ENCODE measurements around the gene KAT5. TPM values are rescaled to one million over a fixed set of nuclear protein-coding genes. Genes with fewer than 3 reads are reported as not detected.
"Not testable (repeated sequence)": the region's sequence is repeated elsewhere in the genome, so short reads cannot be mapped to it uniquely, and the experiment has no call there.

Gene KAT5
- total RNA-seq, 1 donor from 2014 or later, result 21.0 TPM

GRCh38 chr11:65764434-65764833 lies 52.4 kb downstream of the KAT5 start:
- TF ChIP-seq EZH2 (IDR thresholded peaks at IDR 0.05), result no peak
- TF ChIP-seq EZH2phosphoT487 (IDR thresholded peaks at IDR 0.05), result no peak
- no peak for TF ChIP-seq CTCF (IDR thresholded peaks at IDR 0.05)
- Mint-ChIP-seq H3K9me3 (peaks cover 5% of the 10 kb centered on the region), H3K4me3 (no peak overlapping the region), H3K4me1 (no peaks in the 10 kb centered on the region), H3K27me3 (ENCODE audit: insufficient read depth, low read depth) (peaks cover 5% of the 10 kb centered on the region), H3K27ac (no peak overlapping the region), H3K36me3 (no peaks in the 10 kb centered on the region)
- Histone ChIP-seq H3K9me3 (ENCODE audit: low read depth) (no peaks in the 10 kb centered on the region), H3K27ac (no peak overlapping the region), H3F3A (ENCODE audit: low read depth) (no peaks in the 10 kb centered on the region), H3K27me3 (no peaks in the 10 kb centered on the region), H4K20me1 (ENCODE audit: low read depth) (no peaks in the 10 kb centered on the region), H3K9ac (no peak overlapping the region), H3K79me2 (ENCODE audit: low read depth) (no peaks in the 10 kb centered on the region), H3K4me3 (no peak overlapping the region), H2AFZ (replicated peaks) (no peak overlapping the region), H3K4me2 (no peak overlapping the region), H3K36me3 (no peaks in the 10 kb centered on the region), H3K4me1 (no peaks in the 10 kb centered on the region)
- no peak for DNase-seq (ENCODE audit: low spot score)

- Mint-ChIP-seq H3K36me3 (no peaks in the 10 kb centered on the region), H3K27me3 (ENCODE audit: insufficient read depth, low read depth) (peaks cover 5% of the 10 kb centered on the region), H3K4me1 (no peaks in the 10 kb centered on the region), H3K9me3 (peaks cover 4% of the 10 kb centered on the region), H3K4me3 (no peak overlapping the region), H3K27ac (no peak overlapping the region)
- no peak overlapping the region for H3K27ac ChIP-seq
- no peaks in the 10 kb centered on the region for H3K27me3 ChIP-seq
- H3K79me2 ChIP-seq (ENCODE audit: low read depth), result no peaks in the 10 kb centered on the region
- H3K4me2 ChIP-seq, result no peak overlapping the region
- DNase-seq (ENCODE audit: low spot score), result no peak
- H3F3A ChIP-seq (ENCODE audit: low read depth), result no peaks in the 10 kb centered on the region
- H3K4me1 ChIP-seq, result no peaks in the 10 kb centered on the region
- H2AFZ ChIP-seq (replicated peaks), result no peak overlapping the region
- H3K9me3 ChIP-seq (ENCODE audit: low read depth), result no peaks in the 10 kb centered on the region
- H4K20me1 ChIP-seq (ENCODE audit: low read depth), result no peaks in the 10 kb centered on the region
- H3K9ac ChIP-seq, result no peak overlapping the region
- H3K36me3 ChIP-seq, result no peaks in the 10 kb centered on the region
- no peak overlapping the region for H3K4me3 ChIP-seq
- TF ChIP-seq EZH2phosphoT487 (IDR thresholded peaks at IDR 0.05) (no peak), EZH2 (IDR thresholded peaks at IDR 0.05) (no peak), CTCF (IDR thresholded peaks at IDR 0.05) (no peak)
Observed at GRCh38 chr11:65766535-65766934, 54.5 kb downstream of the KAT5 start.

GRCh38 chr11:65767406-65767805 lies 55.4 kb downstream of the KAT5 start:
- Mint-ChIP-seq H3K9me3 (peaks cover 3% of the 10 kb centered on the region), H3K27me3 (ENCODE audit: insufficient read depth, low read depth) (peaks cover 5% of the 10 kb centered on the region), H3K27ac (no peak overlapping the region), H3K36me3 (no peaks in the 10 kb centered on the region), H3K4me3 (no peak overlapping the region), H3K4me1 (no peaks in the 10 kb centered on the region)
- H3K9ac ChIP-seq, result no peak overlapping the region
- H4K20me1 ChIP-seq (ENCODE audit: low read depth), result no peaks in the 10 kb centered on the region
- no peak for TF ChIP-seq CTCF (IDR thresholded peaks at IDR 0.05)
- no peak for TF ChIP-seq EZH2 (IDR thresholded peaks at IDR 0.05)
- TF ChIP-seq EZH2phosphoT487 (IDR thresholded peaks at IDR 0.05), result no peak
- DNase-seq (ENCODE audit: low spot score), result no peak
- no peak overlapping the region for H3K4me2 ChIP-seq
- no peak overlapping the region for H3K4me3 ChIP-seq
- H3K36me3 ChIP-seq, result no peaks in the 10 kb centered on the region
- H3K27ac ChIP-seq, result no peak overlapping the region
- no peak overlapping the region for H2AFZ ChIP-seq (replicated peaks)
- H3K4me1 ChIP-seq, result no peaks in the 10 kb centered on the region
- no peaks in the 10 kb centered on the region for H3K27me3 ChIP-seq
- no peaks in the 10 kb centered on the region for H3K79me2 ChIP-seq (ENCODE audit: low read depth)
- no peaks in the 10 kb centered on the region for H3K9me3 ChIP-seq (ENCODE audit: low read depth)
- H3F3A ChIP-seq (ENCODE audit: low read depth), result no peaks in the 10 kb centered on the region

DNA sequence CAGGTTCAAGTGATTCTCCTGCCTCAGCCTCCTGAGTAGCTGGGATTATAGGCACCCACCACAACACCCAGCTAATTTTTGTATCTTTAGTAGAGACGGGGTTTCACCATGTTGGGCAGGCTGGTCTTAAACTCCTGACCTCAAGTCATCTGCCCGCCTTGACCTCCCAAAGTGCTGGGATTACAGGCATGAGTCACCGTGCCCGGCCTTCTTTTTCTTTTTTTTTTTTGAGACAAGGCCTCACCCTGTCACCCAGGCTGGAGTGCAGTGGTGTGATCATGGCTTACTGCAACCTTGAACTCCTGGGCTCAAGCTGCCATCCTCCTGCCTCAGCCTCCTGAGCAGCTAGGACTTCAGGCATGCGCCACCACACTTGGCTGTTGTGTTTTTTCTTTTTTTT lies 55.8 kb downstream of the KAT5 start:
- not testable (repeated sequence) for H3K27me3 ChIP-seq; H3F3A ChIP-seq (ENCODE audit: low read depth); H3K9me3 ChIP-seq (ENCODE audit: low read depth); H3K27ac ChIP-seq; H2AFZ ChIP-seq (replicated peaks); H3K4me2 ChIP-seq; H3K27ac Mint-ChIP-seq; DNase-seq (ENCODE audit: low spot score); H3K4me1 Mint-ChIP-seq; H3K4me3 Mint-ChIP-seq; H3K27me3 Mint-ChIP-seq (ENCODE audit: insufficient read depth, low read depth); H4K20me1 ChIP-seq (ENCODE audit: low read depth); H3K36me3 Mint-ChIP-seq; H3K36me3 ChIP-seq; H3K9me3 Mint-ChIP-seq; H3K4me1 ChIP-seq; H3K9ac ChIP-seq; H3K79me2 ChIP-seq (ENCODE audit: low read depth); H3K4me3 ChIP-seq

Small RNA genes lying within 50 kb of the gene (small RNA-seq; reads per million reads assigned to genes)
- not detected for gene RN7SL309P

Other genes with a start within 250 kb of the KAT5 start
- gene MALAT1, start 213.2 kb upstream of the KAT5 start, total RNA-seq (ENCODE audit: low replicate concordance), result 5,397 and 9,030 TPM in 2 replicates
- gene SCYL1, start 187.2 kb upstream of the KAT5 start, total RNA-seq (ENCODE audit: low replicate concordance), result 16.9 and 45.2 TPM in 2 replicates
- 1.2 and 6.1 TPM in 2 replicates for gene LTBP3, start 153.9 kb upstream of the KAT5 start, total RNA-seq (ENCODE audit: low replicate concordance)
- 15.5 and 34.0 TPM in 2 replicates for gene ZNRD2, start 141.8 kb upstream of the KAT5 start, total RNA-seq (ENCODE audit: low replicate concordance)
- 11.7 and 27.8 TPM in 2 replicates for gene FAM89B, start 139.7 kb upstream of the KAT5 start, total RNA-seq (ENCODE audit: low replicate concordance)
- 4.7 and 5.1 TPM in 2 replicates for gene EHBP1L1, start 136.2 kb upstream of the KAT5 start, total RNA-seq (ENCODE audit: low replicate concordance)
- 0.34 TPM in 1 of 2 replicates, not detected in the other for gene KCNK7, start 116.5 kb upstream of the KAT5 start, total RNA-seq (ENCODE audit: low replicate concordance)
- gene MAP3K11, start 98.0 kb upstream of the KAT5 start, total RNA-seq (ENCODE audit: low replicate concordance), result 9.9 and 42.0 TPM in 2 replicates
- gene PCNX3, start 96.5 kb upstream of the KAT5 start, total RNA-seq (ENCODE audit: low replicate concordance), result 6.6 and 19.3 TPM in 2 replicates
- 4.7 and 16.4 TPM in 2 replicates for gene SIPA1, start 74.2 kb upstream of the KAT5 start, total RNA-seq (ENCODE audit: low replicate concordance)
- 11.0 and 14.7 TPM in 2 replicates for gene RELA, start 49.3 kb upstream of the KAT5 start, total RNA-seq (ENCODE audit: low replicate concordance)
- gene RNASEH2C, start 8.5 kb downstream of the KAT5 start, total RNA-seq (ENCODE audit: low replicate concordance), result 23.4 and 53.3 TPM in 2 replicates
- 3.6 and 13.8 TPM in 2 replicates for gene AP5B1, start 68.7 kb downstream of the KAT5 start, total RNA-seq (ENCODE audit: low replicate concordance)
- 0.12 TPM in 1 of 2 replicates, not detected in the other for gene OVOL1, start 74.8 kb downstream of the KAT5 start, total RNA-seq (ENCODE audit: low replicate concordance)
- gene SNX32, start 121.7 kb downstream of the KAT5 start, total RNA-seq (ENCODE audit: low replicate concordance), result 1.4 and 3.0 TPM in 2 replicates
- gene CFL1, start 145.9 kb downstream of the KAT5 start, total RNA-seq (ENCODE audit: low replicate concordance), result 704 and 971 TPM in 2 replicates
- gene MUS81, start 148.2 kb downstream of the KAT5 start, total RNA-seq (ENCODE audit: low replicate concordance), result 36.8 and 42.4 TPM in 2 replicates
- 9.2 and 25.1 TPM in 2 replicates for gene EFEMP2, start 160.5 kb downstream of the KAT5 start, total RNA-seq (ENCODE audit: low replicate concordance)
- gene CTSW, start 167.6 kb downstream of the KAT5 start, total RNA-seq (ENCODE audit: low replicate concordance), result not detected in 2 replicates
- gene FIBP, start 176.2 kb downstream of the KAT5 start, total RNA-seq (ENCODE audit: low replicate concordance), result 92.1 and 113 TPM in 2 replicates
- 3.9 and 23.1 TPM in 2 replicates for gene CCDC85B, start 178.4 kb downstream of the KAT5 start, total RNA-seq (ENCODE audit: low replicate concordance)
- not detected in 2 replicates for gene FOSL1, start 188.1 kb downstream of the KAT5 start, total RNA-seq (ENCODE audit: low replicate concordance)
- gene C11orf68, start 206.8 kb downstream of the KAT5 start, total RNA-seq (ENCODE audit: low replicate concordance), result 6.9 and 22.4 TPM in 2 replicates
- gene DRAP1, start 207.2 kb downstream of the KAT5 start, total RNA-seq (ENCODE audit: low replicate concordance), result 51.0 and 74.8 TPM in 2 replicates
- gene TSGA10IP, start 233.2 kb downstream of the KAT5 start, total RNA-seq (ENCODE audit: low replicate concordance), result 3.0 and 7.3 TPM in 2 replicates
- 8.6 and 39.5 TPM in 2 replicates for gene SART1, start 249.5 kb downstream of the KAT5 start, total RNA-seq (ENCODE audit: low replicate concordance)